ENCODE data around the gene NT5M. TPM values are rescaled to one million over a fixed set of nuclear protein-coding genes. Genes with fewer than 3 reads are reported as not detected.

NT5M gene
- polyA plus RNA-seq, 3 donors from 2014 or later: 3.2 to 4.6 (median 3.3) TPM

DNA sequence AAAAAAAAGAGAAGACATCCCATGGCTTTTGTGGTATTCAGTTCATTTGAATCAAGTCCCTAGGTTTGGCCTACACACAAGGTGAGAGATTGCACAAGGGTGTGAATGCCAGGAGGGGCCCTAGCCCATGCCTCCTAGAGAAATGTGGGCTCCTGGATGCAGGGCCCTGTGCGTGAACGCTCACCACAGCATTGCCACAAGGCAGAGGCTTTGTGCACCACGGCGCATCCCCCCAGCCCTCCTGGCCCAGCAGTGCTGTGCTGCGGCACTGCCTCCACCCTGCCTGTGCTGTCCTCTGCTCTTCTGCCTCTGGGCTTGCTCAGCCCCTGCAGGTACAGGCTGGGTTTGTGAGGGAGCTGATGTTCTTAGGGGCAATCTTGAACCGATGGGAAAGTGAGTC, 92.7 kb downstream of the NT5M start:
- H3K27ac Mint-ChIP-seq: no peak overlapping the region
- H3K9me3 Mint-ChIP-seq: no peaks in the 10 kb centered on the region
- H3K36me3 Mint-ChIP-seq: no peaks in the 10 kb centered on the region
- peaks cover 6 to 11% (median 8%) of the 10 kb centered on the region in 3 donors for H3K27me3 Mint-ChIP-seq (ENCODE audit: low read depth in 3 of 3)
- DNase-seq: no peak
- H3K4me1 Mint-ChIP-seq: peaks cover 17 to 18% of the 10 kb centered on the region in 2 donors
- H3K4me3 Mint-ChIP-seq: no peak overlapping the region

Other genes starting within 250 kb of the NT5M start
- gene PLD6, start 97.0 kb upstream of the NT5M start, polyA plus RNA-seq: 1 to 10 TPM in 2 of 3 donors, under 1 TPM in 1; 0.41 to 2.5 (median 1.4) TPM
- gene FLCN, start 66.2 kb upstream of the NT5M start, polyA plus RNA-seq: 1 to 10 TPM; 1.4 to 6.6 (median 5.9) TPM
- gene COPS3, start 22.1 kb upstream of the NT5M start, polyA plus RNA-seq: 100 to 1,000 TPM in 1 of 3 donors, 10 to 100 TPM in 2; 93.7 to 120 (median 95.9) TPM
- 10 to 100 TPM; 10.9 to 21.5 (median 14.0) TPM for gene MED9, start 173.6 kb downstream of the NT5M start, polyA plus RNA-seq
- gene RASD1, start 193.0 kb downstream of the NT5M start, polyA plus RNA-seq: 1 to 10 TPM in 1 of 3 donors, under 1 TPM in 2; 0.43 to 1.2 (median 0.96) TPM